ENCODE results near the gene HDAC1.
A peak's percentile ranks its signal among the peaks of the same experiment; 100 is the strongest.

Gene HDAC1

DNA sequence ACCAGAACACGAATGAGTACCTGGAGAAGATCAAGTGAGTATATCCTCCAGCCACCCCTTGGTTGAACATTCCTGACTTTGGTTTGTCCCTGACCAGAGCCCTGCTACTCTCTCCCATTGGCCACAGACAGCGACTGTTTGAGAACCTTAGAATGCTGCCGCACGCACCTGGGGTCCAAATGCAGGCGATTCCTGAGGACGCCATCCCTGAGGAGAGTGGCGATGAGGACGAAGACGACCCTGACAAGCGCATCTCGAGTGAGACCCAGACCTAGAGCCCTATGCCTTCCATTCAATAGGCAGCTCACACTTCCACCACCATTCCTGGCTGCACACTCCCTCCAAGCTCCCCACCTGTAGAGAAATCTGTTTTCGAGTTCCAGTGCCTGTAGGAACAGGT lies 39.7 kb downstream of the HDAC1 start:
- DNase-seq, result no peak

DNA sequence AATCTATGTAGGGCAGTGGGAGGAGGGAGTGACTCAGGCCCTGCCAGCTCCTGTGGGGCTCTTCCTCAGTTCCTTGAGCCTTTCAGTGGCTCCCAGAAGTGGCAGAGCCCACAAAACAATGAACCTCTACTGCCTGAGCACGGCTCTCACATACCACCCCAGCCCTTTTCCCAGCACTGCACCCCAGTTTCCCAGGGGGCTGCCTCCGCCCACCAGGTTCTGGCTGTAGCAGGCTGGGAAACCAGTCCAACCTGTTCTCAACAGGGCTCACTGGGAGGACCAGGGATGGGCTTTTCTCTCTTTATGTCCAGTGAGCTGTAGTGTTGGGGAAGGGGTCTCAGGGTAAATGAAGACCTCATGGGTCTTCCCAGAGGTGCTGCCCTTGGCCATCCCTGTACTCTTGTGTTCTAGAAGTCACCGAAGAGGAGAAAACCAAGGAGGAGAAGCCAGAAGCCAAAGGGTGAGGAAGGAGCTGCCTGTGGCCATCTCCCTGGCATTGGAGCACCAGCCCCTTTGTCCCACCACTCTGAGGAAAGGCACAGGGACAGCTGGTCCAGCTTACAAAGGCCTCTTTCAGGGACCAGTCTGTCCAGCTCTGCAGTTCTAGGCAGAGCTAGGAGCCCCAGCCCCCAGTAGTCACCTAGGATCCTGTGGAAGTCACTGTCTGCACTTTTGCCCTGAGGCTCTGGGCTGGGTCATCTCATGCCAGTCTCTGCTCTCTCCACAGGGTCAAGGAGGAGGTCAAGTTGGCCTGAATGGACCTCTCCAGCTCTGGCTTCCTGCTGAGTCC lies 40.6 kb downstream of the HDAC1 start:
- no peak for DNase-seq

DNA sequence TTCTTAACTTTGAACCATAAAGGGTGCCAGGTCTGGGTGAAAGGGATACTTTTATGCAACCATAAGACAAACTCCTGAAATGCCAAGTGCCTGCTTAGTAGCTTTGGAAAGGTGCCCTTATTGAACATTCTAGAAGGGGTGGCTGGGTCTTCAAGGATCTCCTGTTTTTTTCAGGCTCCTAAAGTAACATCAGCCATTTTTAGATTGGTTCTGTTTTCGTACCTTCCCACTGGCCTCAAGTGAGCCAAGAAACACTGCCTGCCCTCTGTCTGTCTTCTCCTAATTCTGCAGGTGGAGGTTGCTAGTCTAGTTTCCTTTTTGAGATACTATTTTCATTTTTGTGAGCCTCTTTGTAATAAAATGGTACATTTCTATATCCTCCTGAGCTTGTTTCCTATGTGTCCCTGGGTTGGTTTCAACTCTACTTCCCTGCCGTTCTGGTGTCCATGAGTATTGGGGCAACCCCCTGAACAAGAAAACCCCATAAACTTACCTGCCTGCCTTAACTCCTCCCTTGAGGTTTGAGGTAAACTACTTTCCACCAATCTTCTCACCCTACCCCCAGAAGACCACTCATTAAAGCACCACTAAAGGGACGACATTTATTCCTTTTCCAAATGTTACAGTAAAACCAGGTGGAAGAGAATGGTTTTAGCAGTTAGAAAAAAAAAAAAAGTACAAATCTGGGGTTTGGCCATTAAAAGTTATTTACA lies 41.5 kb downstream of the HDAC1 start:
- no peak for DNase-seq

DNA sequence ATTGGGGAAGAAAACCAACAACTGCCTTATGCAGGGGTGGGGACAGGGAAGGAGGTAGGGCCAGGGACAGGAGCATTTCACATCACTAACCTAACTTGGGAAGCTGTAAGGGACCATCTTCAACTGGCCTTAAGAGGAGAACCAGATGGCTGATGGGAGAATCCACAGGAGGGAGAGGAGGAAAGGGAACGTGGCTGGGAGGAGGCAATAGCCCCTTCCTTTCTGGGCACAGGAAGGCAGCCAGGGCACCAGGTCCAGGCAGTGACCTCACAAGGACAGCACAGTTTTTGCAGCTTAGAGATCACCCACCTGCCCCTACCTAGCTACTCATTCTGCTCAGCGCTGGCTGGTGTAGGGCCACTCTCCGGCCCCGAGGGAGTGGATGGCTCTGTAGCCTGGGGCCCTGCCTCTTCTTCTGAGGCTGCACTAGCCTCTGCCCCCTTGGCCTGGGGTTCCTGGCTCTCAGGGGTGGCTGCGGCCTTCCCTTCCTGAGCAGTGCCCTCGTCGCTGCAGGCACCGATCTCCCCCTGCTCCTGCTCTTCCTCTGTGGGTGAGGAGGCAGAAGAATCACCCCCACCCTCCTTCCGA lies 42.5 kb downstream of the HDAC1 start:
- no peak for DNase-seq

DNA sequence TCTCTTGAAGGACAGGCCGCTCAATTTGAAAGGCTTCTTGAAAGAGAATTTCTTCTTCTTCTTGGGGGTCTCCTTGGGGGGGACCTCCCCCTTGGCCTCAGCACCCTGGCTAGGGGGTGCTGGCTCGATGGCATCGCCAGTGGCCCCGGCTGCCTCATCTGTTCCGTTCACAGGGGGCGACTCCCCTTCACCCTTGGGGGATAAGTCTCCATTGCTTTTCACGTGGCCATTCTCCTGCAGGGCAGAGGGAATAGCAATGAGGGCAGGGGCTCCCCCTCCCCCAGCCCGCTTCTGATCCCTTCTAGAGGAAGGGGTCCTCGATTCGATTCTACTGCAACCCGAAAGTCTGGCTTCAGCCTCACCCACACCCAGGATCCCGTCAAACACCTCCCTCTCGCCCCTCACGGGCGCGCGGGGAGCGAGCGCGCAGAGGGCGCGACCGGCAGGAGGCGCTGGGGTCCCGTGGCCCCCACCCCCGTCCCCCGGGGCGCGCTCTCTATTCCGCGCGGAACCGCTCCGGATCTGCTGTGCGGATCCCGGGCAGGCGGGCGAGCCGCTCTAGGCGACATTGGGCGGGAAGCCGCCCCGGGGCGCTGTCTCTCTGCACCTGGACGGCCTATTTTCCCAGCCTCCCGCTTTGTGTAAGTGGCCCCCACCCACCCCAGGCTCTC lies 43.1 kb downstream of the HDAC1 start:
- peak; percentile 7 for DNase-seq

DNA sequence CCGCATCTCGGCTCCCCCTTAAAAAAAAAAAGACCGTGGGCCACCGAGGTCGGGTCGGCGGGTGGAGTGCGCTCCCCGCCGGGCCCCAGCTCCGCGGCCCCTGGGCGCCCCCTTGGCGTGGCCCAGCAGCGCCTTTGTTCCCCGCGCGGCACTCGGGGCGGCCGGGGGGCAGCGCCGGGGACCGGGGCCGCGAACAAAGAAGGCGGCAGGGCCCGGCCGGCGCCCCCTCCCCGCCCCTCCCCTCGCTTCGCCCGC lies 43.6 kb downstream of the HDAC1 start:
- DNase-seq, result no peak

DNA sequence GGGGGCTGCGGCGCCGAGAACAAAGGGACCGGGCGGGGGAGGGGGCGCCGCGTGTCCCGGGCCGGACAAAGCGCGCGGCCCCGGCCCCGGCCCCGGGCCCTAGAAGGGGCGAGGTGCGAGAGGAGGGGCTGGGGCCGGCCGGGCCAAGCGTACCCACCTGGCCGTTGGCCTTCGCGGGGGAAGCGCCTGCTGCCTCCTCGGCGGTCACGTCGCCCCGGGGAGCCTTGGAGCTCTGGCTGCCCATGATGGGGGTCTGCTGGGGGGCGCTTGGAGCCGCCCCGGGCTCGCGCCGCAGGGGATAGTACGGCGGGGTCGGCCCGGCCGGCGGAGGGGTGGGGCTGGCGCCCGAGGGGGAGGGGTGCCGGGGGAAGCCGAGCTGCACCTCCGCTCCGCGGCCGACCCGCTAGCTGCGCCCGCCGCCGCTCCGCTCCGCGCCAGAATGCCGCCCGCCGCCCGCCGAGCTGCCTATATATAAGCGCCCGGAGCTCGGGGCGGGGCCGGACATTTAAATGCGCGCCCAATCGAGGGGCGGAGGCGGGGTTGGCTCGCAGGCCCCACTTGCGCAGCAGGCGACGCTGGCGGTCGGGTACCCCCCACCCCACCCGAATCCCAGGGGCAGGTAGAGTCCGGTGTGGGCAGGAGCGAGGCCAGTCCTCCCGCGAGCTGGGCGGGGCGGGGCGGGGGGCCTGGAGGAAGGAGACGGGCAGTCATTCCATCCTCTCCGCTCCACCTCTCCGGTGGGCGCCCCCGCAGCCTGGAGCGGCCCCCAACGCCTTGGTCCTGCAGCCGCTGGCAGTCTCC lies 44.1 kb downstream of the HDAC1 start, which contains the start of gene MARCKSL1:
Gene MARCKSL1, minus strand, starts transcription at position 444 of the 801 bp plus-strand sequence. Its CDS starts 200 bp downstream, at position 244.
- peak; percentile 54 for DNase-seq

DNA sequence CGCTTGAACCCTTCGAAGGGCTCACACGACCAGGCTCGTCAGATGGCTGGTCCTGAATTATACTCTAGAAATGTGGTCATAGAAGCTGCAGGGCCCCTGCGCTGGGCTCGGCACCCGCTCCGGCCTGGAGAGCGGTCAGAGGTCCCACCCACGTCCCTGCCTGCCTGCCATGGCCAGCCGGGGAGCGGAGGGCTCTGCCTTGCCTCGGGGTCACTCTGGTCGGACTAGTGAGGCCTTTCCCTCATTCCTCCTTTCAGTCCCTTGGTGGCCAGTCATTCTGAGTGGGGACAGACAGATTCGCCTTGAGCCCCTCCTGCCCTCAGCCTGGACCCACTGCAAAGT lies 44.7 kb downstream of the HDAC1 start:
- no peak for DNase-seq

DNA sequence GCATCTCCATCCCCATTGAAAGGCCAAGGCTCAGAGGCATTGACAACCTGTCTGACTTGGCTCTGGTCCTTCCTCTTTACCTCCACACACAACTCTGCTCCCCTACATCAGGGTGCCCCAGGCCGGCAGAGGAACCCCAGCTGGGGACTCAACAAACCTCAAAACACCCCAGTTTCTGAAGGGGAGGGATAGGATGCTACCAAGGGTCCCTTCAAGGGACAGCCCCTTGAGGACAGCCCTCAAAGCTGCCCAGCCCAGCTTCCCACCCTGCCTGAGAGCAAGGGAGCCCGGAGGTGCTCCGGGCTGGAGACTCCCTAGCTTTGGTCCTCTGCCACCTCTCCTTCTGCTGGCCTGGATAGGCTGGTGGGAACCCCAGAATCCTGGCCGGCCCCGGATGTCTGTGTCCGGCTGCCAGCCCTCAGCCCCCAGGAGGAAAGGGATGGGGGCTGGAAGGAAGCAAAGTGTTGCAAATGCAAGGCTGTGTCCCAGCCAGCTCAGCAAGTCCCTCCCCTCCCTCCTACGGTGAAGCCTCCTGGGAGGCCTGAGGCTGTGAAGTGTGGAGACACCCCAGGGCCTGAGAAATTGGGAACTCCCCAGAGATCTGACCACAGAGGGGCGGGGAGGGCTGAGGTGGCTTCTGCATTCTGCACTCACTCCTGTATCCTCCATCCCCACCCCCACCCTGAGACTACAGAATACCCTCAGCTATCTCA lies 45.2 kb downstream of the HDAC1 start:
- DNase-seq, result no peak

DNA sequence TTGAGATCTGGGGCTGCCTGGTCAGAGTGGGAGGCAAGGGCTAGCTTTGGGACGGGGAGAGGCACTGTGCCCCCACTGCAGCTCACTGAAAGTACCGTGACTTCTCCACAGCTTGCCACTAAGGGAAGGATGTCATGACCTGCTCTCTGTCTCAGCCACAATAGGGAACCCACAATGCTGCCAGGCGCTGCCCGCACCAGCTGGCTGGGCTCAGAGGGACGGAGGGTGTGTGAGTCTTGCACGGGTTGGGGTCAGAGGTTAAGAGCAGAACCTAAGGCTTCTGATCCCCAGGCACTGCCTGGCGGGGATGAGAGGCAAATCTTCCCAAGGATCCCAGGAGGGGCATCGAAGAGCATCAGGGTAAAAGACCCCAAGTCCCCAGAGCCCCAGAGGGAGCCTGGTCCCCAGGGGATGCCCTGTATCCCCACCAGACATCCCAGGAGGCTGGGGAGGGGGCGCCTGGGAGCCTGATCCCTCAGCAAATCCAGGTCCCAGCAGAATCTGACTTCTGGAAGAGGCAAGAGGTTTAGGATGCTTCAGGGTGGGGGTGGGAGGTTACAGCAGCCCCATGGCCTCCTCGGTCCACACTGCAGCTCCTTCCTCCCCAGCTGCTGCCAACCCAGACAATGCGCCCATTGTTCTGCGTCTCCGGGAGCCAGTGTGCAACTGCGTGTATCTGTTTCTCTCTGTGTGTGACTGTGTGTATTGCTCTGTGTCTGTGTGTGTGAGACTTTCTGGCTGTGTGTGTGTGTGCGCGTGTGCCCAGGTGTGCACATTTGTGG lies 46.2 kb downstream of the HDAC1 start:
- no peak for DNase-seq

DNA sequence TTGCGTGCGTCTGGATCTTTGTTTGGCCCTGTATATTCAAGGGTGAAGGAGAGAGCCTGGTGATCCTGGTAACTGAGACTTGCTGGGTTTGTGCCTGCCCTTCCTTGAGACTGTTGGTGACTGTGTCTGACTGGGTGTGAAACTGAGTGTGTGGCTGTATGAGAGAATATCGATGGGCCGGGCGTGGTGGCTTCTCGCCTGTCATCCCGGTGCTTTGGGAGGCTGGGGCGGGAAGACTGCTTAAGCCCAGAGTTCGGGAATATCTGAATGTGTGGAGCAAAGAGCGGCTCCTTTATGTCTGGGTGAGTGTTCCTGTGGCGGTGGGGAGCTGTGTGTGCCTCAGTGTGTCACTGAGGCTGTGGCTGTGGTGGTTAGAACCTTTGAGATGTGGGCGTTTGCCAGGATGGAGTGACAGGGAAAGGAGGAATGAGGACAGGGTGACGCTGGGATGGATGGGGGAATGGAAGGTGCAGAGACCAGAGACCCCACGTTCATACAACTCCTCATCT lies 46.8 kb downstream of the HDAC1 start:
- no peak for DNase-seq

DNA sequence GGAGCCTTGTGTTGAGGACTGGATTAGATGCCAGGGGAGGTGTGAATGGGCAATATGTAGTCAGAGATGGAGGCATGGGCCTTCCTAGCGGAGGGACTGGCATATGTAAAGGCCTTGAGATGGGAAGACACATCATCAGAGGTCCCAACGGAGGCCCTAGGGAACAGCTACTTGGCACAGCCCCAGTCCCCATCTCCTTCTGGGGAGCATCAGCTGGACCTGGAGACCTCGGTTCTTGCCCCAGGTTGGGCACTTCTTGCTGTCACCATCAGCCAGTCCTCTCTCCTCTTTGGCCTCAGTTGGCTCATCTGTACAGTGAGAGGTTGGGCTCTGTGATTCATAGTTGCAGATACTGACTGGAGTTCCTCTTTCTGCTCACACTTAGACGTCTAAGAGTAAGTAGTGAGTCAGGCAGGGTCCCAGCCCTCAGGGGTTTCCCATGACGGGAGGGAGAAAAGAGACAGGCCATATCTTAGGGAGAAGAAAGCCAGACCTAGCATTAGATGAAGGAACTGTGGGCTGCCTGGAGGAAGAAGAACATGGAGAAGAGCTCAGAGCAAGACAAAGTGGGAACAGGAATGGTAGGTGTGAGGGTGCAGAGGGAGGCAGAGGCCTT lies 47.6 kb downstream of the HDAC1 start:
- no peak for DNase-seq

DNA sequence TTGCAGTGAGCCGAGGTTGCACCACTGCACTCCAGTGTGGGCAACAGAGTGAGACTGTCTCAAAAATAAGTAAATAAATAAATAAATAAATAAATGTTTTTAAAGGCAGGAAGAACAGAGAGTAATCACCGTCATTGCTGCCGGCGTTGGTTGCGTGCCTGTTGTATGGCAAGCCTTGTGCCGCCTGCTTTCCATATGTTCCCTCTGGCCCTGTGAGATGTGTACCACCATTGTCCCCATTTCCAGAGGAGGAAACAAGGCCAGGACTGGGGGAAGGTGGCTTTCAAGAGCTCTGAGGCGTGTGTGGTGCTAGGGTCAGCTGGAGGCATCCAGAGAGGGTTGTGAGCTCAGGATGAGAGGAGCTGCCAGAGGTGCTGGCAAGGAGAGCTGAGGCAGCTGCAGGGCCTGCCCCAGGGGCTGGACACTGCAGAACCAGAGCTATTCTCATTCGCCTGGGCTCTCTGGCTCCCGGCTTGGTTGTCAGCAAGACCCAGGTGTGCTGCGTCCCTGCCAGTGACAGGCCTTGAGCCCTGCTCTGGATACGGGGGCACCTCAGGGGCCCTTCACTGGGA lies 49.4 kb downstream of the HDAC1 start:
- no peak for DNase-seq

DNA sequence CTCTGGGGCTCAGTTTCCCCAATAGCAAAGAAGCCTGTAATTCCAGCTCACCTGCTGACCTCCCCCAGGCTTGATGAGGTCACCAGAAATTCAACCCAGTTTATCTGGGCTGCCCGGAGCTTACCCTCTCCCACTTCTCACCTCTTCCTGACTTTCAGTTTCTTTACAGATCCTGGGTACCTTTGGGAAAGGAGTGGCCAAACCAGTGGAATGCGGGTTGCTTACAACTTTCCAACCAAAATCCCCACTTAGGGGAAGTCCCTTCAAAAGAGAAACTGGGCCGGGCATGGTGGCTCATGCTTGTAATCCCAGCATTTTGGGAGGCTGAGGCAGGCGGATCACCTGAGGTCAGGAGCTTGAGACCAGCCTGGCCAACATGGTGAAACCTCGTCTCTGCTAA lies 50.1 kb downstream of the HDAC1 start:
- no peak for DNase-seq

DNA sequence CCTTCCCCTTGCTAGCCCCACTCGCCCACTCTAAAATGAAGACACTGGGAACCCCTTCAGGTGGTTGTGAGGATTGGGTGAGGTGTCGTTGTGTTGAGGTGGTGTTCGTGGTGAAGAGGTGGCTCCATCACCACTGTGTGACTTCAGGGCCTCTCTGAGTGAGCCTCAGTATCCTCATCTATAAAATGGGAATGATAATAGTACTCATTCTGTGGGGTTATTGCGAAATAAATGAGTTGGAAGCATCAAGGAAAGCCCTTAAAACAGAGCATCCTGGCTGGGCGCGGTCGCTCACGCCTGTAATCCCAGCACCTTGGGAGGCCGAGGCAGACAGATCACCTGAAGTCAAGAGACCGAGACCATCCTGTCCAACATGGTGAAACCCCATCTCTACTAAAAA lies 50.8 kb downstream of the HDAC1 start:
- no peak for DNase-seq

DNA sequence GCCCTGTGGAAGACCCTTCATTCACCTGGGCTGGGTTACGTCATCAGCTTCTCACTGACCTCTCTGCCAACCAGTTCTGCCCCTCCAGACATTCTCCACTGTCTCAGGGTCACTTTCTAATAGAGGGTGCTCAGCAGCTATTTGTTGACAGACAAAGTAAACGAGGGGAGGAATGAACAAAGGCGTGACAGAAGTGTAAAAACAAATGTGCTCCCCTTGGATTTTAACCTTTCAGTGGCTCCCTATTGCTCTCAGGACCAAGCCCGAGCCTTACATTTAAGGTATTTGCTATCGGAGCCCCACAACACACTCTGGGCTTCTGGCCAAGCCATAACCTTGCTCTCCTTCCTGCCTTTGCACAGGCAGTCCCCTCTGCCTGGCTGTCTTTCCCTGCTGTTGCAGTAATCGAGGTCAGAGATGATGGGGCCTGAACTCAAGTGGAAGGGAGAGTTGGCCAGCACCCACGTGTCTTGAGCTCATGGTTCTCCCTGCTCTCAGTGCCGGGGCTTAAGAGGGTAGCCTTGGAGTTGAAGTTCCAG lies 53.5 kb downstream of the HDAC1 start:
- no peak for DNase-seq

DNA sequence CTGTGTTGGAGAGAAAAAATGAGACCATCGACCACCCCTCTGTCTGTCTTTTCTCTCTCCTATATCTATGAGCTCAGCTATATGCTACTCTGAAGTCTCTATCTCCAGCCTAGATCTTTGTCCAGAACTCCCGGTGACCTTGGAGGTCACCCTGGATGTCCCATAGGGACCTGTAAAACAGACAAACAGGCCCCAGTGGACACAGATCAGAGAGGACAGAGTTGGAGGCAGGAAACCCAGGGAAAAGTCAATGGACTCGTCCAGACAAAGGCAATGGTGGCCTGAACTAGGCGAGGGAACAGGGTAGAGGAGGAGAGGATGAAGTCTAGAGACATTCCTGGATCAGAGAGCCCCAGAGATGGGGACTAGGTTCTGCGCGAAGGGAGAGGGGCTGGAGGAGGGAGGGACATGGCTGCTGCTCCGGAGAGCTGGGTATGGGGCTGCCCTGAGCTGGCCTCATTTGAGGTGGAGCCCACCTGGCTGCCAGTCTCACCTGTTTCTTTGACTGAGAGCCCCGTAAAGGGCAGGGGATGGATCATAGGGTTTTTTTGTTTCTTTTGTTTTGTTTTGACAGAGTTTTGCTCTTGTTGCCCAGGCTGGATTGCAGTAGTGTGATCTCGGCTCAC lies 54.8 kb downstream of the HDAC1 start:
- DNase-seq, result no peak

DNA sequence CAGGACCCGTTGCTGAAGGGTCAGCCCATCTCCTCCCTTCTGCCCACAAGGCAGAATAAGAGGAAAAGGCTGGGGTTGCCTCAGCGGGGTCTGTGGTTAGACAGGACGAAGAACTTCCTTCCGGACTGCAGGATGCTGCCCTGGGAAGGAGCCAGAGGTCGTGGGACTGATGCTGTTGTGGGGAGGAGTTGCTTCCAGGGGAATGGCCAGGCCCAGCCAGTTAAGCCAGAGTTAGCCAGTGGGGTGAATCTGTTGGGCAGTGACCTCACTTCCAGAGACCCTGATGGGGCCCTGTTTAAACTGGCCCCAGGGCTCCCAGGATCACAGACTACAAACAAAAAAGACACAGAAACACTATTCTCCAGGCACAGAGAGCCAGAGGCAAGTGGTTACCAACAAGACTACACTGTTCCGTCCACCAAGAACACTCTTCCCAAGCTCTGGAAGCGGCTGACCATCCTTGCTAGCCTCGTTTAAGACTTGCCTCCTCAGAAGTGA lies 57.4 kb downstream of the HDAC1 start:
- no peak for DNase-seq

DNA sequence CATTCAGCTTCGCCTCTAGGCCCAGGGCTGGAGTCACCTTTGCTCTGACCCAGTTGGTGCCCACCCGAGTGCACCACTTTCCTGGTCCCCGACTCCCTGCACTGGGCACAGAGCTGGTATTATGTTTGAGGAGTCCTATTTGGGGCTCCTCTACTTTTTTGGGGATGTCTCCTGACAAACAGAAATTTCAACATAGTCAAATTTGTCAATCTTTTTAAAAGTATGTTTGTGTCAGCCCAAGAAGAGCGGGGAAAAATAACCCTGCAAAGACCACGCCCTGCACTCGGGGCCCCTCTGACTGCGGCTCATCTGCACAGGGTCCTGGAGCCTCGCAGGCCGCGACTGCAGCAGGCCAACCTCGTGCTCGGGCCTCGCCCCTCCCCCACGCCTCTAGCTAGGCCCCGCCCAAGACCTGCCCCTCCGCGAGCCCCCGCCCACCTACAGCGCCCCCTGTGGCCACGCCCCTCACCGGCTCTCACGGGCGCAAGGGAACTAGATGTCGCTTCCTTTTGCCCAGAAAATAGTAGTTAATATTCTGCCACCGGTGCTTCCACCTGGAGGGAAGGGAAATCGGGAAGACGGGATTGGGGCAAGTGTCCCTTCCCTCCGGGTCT lies 59.0 kb downstream of the HDAC1 start:
- DNase-seq, result no peak
